ENCODE data around the gene ADAMTS7.
"Not testable (repeated sequence)": the region's sequence is repeated elsewhere in the genome, so short reads cannot be mapped to it uniquely, and the experiment has no call there.

ADAMTS7 gene, protein sequence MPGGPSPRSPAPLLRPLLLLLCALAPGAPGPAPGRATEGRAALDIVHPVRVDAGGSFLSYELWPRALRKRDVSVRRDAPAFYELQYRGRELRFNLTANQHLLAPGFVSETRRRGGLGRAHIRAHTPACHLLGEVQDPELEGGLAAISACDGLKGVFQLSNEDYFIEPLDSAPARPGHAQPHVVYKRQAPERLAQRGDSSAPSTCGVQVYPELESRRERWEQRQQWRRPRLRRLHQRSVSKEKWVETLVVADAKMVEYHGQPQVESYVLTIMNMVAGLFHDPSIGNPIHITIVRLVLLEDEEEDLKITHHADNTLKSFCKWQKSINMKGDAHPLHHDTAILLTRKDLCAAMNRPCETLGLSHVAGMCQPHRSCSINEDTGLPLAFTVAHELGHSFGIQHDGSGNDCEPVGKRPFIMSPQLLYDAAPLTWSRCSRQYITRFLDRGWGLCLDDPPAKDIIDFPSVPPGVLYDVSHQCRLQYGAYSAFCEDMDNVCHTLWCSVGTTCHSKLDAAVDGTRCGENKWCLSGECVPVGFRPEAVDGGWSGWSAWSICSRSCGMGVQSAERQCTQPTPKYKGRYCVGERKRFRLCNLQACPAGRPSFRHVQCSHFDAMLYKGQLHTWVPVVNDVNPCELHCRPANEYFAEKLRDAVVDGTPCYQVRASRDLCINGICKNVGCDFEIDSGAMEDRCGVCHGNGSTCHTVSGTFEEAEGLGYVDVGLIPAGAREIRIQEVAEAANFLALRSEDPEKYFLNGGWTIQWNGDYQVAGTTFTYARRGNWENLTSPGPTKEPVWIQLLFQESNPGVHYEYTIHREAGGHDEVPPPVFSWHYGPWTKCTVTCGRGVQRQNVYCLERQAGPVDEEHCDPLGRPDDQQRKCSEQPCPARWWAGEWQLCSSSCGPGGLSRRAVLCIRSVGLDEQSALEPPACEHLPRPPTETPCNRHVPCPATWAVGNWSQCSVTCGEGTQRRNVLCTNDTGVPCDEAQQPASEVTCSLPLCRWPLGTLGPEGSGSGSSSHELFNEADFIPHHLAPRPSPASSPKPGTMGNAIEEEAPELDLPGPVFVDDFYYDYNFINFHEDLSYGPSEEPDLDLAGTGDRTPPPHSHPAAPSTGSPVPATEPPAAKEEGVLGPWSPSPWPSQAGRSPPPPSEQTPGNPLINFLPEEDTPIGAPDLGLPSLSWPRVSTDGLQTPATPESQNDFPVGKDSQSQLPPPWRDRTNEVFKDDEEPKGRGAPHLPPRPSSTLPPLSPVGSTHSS (N-terminal part only)

DNA sequence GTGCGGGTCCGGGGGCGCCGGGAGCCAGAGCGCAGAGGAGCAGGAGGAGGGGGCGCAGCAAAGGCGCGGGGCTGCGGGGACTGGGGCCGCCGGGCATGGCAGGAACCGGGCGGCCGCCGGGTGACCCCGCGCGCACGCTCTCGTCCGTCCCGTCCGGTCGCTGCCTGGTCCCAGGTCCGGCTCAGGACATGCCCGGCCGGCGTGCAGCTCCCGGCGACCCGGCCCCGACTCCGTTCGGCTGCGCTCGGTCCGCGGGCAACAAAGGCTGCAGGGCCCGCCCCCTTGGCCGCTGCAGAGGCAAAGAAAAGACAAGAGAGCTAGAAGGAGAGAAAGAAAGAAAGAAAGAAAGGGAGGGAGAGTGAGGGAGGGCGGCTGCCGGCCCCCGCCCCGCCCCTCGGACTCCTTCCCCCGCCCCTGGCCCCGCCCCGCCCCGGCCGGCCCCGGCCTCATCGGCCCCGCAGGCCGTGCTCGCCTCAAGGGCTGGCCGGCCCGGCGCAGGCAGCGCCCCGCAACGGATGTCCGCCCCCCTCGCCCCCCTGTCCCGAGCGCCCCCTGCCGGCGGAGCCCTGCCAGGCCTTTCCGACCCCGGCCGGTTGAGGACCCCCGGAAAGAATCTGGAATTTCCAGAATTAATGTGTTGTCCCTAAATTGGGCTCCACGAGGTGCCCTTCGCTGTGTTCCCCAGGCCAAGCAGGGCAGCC, at the start of gene ADAMTS7:
TSS of gene ADAMTS7 (minus strand) at position 341 of the 701 bp plus-strand sequence. CDS start at position 97, 244 bp downstream.
- FAIRE-seq (no peak), DNase-seq (ENCODE audit: insufficient read length, low spot score) (peak; percentile 75)
- TF ChIP-seq POLR2A (IDR thresholded peaks at IDR 0.05; ENCODE audit: low read depth, low read length): no peak

- DNase-seq (ENCODE audit: insufficient read length, low spot score) (peak; percentile 56), FAIRE-seq (no peak)
- no peak for TF ChIP-seq POLR2A (IDR thresholded peaks at IDR 0.05; ENCODE audit: low read depth, low read length)
Observed at GRCh38 chr15:78859971-78860719, 48.9 kb upstream of the ADAMTS7 start.

- FAIRE-seq (no peak), DNase-seq (ENCODE audit: insufficient read length, low spot score) (no peak)
- TF ChIP-seq POLR2A (IDR thresholded peaks at IDR 0.05; ENCODE audit: low read depth, low read length): no peak
Observed at GRCh38 chr15:78855746-78856145, 44.5 kb upstream of the ADAMTS7 start.

DNA sequence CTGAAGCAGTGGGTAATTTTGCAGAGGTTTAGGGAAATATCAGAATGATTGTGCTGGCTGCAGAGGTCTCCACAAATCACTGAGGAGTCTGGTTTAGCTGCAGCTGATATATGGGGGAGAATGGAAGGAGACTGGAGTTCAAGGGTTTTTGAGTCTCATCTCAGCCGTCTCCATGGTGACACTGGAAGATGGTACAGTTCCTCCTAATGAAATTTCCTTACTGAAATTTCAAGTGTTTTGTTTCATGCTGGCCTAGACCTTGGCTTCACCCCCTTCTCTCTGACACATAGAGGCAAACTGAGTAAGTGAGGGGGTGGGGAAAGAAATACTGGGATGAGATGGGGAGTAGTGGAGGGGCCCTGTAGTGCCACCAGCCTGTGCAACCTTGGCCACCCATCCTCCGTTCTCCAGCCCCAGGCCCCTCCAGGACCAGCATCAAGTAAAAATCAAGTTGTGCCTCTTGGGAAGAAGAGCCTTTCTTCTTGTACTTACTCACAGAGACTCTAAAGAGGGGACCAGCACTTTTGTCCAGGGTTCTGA, 43.6 kb upstream of the ADAMTS7 start:
- TF ChIP-seq POLR2A (IDR thresholded peaks at IDR 0.05; ENCODE audit: low read depth, low read length): no peak
- no peak for DNase-seq (ENCODE audit: insufficient read length, low spot score)
- FAIRE-seq: no peak

DNA sequence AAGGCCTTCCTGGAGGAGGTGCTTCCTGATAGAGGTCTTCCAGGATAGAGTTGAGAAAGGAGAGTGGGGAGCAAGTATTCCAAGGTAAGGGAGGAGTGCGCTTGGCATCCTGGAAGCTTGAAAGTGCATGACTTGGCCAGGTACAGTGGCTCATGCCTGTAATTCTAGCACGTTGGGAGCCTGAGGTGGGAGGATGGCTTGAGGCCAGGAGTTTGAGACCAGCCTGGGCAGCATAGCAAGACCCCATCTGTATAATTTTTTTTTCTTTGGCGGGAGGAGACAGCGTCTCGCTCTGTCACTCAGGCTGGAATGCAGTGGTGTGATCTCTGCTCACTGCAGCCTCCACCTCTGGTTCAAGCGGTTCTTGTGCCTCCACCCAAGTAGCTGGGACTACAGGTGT, 42.2 kb upstream of the ADAMTS7 start:
- TF ChIP-seq POLR2A (IDR thresholded peaks at IDR 0.05; ENCODE audit: low read depth, low read length): no peak
- no peak for FAIRE-seq
- no peak for DNase-seq (ENCODE audit: insufficient read length, low spot score)

DNA sequence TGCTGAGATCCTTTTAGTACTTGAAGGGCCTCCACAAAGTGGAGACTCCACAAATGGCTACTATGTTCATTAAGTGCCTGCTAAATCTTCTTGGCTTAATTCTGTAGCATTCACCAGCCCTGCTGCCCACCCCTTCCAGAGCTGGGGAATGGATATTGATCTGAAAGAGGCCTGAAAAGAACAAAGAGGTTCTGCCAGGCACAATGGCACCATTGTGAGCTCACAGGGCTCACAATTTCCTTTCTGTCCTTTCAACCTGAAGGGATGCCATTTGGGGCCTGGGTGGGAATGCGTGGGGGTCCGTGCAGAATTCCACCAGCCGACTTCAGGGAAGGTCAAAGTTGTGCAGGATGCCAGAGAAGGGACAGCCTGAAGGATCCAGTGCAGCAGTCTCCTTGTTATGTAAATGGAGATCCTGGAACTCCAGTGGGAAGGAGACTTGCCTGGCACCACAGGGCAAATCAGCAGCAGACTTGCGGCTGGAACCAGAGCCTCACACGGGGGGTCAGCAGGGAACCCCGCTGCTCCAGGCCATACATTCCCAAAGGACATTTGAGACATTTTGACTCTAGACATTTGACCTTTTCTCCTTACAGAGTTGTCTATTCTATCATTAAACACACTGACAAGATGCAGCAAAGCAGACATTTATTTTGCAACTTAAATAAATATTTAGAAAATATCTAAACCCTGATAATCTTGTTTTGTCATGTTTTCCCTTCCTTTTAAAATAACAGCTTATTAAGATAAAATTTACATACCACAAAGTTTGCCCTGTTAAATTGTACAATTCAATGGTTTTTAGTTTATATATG, 39.9 kb upstream of the ADAMTS7 start:
- FAIRE-seq (no peak), DNase-seq (ENCODE audit: insufficient read length, low spot score) (no peak)
- TF ChIP-seq POLR2A (IDR thresholded peaks at IDR 0.05; ENCODE audit: low read depth, low read length): no peak

GRCh38 chr15:78850352-78850751, 39.1 kb upstream of the ADAMTS7 start:
- FAIRE-seq (no peak), DNase-seq (ENCODE audit: insufficient read length, low spot score) (no peak)
- TF ChIP-seq POLR2A (IDR thresholded peaks at IDR 0.05; ENCODE audit: low read depth, low read length): no peak

- not testable (repeated sequence) for DNase-seq (ENCODE audit: insufficient read length, low spot score)
Observed at GRCh38 chr15:78847387-78847906, 36.2 kb upstream of the ADAMTS7 start.

DNA sequence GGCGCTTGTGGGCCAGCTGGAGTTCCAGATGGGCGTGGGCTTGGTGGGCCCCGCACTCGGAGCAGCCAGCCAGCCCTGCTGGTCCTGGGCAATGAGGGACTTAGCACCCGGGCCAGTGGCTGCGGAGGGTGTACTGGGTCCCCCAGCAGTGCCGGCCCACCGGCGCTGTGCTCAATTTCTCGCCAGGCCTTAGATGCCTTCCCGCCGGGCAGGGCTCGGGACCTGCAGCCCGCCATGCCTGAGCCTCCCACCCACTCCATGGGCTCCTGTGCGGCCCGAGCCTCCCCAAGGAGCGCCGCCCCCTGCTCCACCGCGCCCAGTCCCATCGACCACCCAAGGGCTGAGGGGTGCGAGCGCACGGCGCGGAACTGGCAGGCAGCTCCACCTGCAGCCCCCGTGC, 35.6 kb upstream of the ADAMTS7 start:
- DNase-seq (ENCODE audit: insufficient read length, low spot score); FAIRE-seq: not testable (repeated sequence)

More at GRCh38 chr15:78847387-78847906, 36.2 kb upstream of the ADAMTS7 start:
- FAIRE-seq: not testable (repeated sequence)

DNA sequence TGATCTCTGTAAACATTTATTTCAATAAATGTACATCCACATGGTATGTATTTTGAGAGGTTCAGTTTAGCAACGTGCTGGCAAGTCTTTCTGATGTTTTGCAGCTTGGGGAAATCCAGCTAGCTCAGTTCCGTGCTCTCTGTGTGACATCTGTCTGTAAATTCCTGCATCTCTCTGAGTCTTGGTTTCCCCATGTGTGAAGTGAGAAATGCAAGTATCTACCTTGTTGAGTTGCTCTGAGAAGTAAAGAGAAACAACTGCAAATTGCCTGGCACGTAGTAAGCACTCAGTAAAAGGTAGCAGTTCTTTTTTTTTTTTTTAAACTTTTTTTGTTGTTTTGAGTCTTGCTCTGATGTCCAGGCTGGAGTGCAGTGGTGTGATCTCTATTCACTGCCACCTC, 31.3 kb upstream of the ADAMTS7 start:
- DNase-seq (ENCODE audit: insufficient read length, low spot score) (no peak), FAIRE-seq (no peak)
- TF ChIP-seq POLR2A (IDR thresholded peaks at IDR 0.05; ENCODE audit: low read depth, low read length): no peak

- TF ChIP-seq POLR2A (IDR thresholded peaks at IDR 0.05; ENCODE audit: low read depth, low read length): no peak
- FAIRE-seq (no peak), DNase-seq (ENCODE audit: insufficient read length, low spot score) (no peak)
Observed at GRCh38 chr15:78841891-78842290, 30.6 kb upstream of the ADAMTS7 start.

DNA sequence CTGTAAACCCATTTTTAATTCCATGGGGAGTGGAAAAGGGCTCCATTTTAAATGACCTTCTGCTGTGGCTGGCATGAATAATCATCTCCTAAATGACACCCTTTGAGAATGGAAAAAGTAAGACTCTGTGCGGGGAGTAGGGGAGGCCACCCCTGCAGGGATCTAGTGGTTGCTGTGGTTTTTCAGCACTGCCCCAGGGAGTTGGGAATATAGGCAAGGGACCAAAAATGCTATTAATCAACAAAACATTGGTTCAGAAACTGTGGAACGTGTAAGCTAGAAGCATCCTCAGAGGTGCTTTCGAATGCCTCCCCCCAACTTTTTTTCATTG, 30.1 kb upstream of the ADAMTS7 start:
- TF ChIP-seq POLR2A (IDR thresholded peaks at IDR 0.05; ENCODE audit: low read depth, low read length): no peak
- no peak for FAIRE-seq
- DNase-seq (ENCODE audit: insufficient read length, low spot score): no peak
